Measurements from ENCODE around the gene ACOT6.
"Not testable (repeated sequence)": the region's sequence is repeated elsewhere in the genome, so short reads cannot be mapped to it uniquely, and the experiment has no call there.

ACOT6 gene

DNA sequence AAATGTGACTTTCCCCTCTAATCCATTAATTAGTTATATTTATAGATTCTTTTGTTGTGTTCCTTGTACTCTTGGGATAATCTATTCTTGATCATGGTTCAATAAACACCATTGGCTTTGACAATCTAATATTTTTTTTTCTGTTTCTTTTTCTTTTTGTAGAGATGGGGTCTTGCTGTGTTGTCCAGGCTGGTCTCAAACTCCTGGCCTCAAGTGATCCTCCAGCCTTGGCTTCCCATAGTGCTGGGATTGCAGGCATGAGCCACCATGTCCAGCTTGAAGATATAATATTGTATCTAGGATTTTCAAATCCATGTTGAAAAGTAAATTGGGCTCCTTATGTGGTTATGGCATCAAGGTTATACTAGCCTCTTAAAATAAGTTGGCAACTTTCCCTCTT is 38.7 kb downstream of the ACOT6 start:
- DNase-seq (ENCODE audit: low read depth), result no peak

DNA sequence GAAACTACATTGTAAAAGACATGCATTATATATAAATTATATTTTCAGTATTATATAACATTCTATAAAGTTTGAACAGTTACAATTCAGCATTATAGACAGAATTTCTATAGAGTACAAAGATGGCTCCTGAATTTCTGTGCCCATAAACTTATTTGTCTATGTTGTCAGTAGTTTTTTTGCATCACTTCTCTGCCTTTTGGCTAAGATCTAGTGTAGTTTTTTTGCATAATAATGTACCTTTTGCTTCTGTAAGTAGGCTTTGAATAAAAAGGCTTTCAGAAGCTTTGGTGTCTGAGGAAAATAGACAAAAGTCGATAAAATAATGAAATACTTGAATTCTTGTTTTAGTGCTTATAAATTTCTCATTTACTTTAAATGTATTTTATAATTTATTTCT is 43.5 kb downstream of the ACOT6 start:
- no peak for DNase-seq (ENCODE audit: low read depth)

DNA sequence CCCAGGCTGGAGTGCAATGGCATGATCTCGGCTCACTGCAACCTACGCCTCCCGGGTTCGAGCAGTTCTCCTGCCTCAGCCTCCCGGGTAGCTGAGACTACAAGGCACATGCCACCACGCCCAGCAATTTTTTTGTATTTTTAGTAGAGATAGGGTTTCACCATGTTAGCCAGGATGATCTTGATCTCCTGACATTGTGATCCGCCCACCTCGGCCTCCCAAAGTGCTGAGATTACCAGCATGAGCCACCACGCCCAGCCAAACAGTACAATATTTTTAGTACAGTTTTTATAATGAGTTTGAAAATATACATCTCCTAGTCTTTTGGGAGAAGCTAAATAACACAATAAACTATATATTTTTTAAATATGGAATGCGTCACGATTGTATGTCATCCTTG is 46.9 kb downstream of the ACOT6 start:
- not testable (repeated sequence) for DNase-seq (ENCODE audit: low read depth)

DNA sequence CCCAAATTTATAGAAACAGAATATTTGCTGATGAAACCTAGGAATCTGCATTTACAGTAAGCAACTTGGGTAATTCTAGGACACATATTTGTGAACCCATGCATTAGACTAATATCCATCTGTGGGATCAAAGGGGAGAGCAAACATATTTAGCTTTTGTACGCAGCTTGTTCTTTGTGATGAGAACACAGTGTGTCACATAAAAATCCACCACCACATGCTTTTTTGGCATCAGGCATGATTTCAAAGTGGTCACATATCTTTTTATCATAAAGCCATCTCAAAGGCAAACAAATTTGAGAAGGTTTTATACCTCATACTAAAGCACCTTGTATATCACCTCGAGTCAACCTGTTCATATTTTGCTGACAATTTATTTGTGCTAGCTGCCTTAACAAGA is 48.2 kb downstream of the ACOT6 start:
- DNase-seq (ENCODE audit: low read depth), result no peak

DNA sequence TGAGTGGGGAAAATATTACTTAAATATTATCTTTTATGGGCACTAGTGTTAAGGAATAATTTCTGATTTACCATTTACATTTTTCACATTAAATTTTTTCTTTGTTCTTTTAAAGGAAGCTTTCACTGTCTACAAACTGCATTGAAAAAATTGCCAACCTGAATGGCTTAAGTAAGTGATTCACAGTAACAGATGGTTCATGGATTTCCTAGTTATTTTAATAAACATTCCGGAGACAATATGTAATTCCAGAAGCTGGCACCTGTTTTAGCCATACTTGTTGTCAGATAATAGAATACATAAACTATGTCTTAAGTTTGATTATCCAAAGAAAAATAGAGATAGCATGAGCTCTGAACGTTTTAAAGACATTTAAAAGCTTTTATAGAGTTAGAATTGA is 49.6 kb downstream of the ACOT6 start:
- no peak for DNase-seq (ENCODE audit: low read depth)

DNA sequence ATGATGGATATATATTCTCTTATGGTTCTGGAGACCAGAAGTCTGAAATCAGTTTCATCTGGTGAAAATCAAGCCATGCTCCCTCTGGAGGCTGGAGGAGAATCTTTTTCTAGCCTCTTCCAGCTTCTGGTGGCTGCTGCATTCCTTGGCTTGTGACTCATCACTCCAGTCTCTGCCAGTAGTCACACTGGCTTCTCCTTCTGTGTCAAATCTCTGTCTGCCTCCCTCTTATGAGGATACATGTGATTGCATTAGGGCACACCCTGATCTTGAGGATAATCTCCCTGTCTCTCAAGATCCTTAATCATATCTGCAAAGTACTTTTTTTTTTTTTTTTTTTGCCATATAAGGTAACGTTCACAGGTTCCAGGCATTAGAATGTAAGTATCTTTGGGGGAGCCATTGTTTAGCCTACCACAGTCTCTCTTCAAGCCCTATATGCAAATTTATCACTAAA is 50.2 kb downstream of the ACOT6 start:
- DNase-seq (ENCODE audit: low read depth), result no peak

DNA sequence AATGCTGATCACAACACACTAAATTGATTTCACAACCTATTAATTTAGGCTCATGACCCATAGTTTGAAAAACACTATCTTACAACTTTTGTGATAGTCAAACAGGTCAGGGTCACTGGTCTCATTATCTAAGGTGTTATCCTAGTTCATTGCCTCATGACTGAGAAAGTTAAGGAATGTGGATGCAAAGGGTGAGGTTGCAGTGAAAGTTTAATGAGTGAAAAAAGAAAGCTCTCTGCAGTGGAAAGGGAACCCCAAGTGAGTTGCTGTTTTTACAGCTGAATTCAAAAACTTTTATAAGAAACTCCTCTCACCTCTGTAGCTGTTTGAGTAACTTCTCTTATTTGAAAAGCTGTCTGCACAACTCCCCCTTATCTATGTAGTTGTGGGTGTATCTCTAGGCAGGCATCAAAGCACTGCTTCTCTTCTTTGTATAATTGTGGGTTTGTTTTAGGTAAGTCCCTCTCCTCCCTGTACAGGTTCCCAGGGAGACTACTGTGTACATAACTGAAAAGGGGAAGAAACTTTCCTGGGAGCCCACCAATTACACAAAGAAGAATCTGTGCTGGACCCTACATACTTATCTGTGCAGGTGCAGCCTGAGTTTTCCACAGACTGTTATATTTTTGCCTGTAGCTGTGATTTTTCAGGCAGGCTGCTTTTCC is 51.4 kb downstream of the ACOT6 start:
- DNase-seq (ENCODE audit: low read depth), result no peak

DNA sequence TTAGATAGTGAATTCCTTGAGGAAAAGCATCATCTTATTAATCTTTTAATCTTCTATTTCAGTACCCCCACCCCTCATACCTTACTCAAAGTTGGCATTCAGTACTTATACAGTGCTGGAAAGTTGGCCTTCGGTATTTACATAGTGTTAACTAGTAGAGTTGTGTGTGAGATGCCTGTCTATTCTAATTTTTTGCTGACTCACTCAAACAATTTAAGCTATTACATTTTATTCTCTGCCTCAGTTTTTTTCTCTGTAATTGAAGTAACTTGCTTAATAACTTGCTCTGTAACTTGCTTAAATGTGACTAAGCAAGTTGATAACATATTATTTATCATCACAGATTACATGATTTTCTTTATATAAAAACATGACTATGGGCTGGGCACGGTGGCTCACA is 52.8 kb downstream of the ACOT6 start:
- DNase-seq (ENCODE audit: low read depth), result no peak

DNA sequence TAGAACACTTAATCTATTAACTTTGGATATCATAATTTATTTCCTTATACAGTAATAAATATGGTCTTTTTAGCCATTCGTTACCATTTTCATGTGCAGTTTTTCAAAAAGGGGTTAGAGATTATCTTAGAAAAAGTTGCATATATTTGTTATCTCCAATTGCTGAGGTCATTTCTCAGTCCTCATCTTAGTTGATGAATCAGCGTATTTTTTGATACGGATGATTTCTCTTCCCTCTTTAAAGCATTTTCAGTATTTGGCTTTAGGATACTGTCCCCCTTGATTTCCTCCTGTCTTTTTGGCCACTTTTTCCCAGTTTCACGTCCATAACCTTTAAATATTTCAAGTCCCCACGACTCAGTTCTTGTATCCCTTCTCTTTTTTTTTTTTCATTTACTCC is 54.3 kb downstream of the ACOT6 start:
- no peak for DNase-seq (ENCODE audit: low read depth)

DNA sequence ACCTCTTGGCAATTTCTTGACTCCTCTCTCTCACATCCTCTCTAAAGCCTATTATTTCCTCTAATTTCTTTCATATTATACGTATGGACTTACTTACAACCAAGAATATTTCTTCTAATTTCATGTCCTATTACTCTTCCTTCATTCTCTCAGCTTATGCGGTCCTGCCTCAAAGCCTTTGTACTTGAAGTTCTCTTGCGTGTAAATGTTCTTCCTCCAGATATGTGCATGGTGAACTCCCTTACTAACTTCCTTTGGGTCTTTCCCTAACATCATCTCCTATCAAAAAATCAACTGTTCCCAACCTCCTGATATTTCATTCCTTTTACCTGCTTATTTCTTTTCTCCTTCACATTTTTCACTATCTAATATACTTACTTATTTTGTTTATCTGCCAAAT is 55.5 kb downstream of the ACOT6 start:
- DNase-seq (ENCODE audit: low read depth), result no peak

All from stimulated activated CD8-positive, alpha-beta memory T cell treated with anti-CD3 and anti-CD28 coated beads, Interleukin-15, amount 100 ng/mL, for 1 hour (primary cell).